GM18951 (cell line): ENCODE data around the gene DCPS.
"Not testable (repeated sequence)": the region's sequence is repeated elsewhere in the genome, so short reads cannot be mapped to it uniquely, and the experiment has no call there.

ENCODE experiments used
- POLR2A ChIP-seq: IDR thresholded peaks from 4 replicates; pipeline ENCODE4 v1.6.1; 2011; ENCODE audit warnings: mild to moderate bottlenecking; ENCODE audit not compliant: insufficient read length, insufficient read depth; ENCODE audit errors: extremely low read depth
- in situ Hi-C: fragments of 300-500 bp; cut with MboI; formaldehyde crosslinking; loops from one replicate; pipeline ENCODE4 v1.12.0; 2022; ENCODE audit warnings: low sequenced_read_pairs, mixed read lengths, inconsistent platforms; ENCODE audit not compliant: unreplicated experiment

The DCPS gene, protein sequence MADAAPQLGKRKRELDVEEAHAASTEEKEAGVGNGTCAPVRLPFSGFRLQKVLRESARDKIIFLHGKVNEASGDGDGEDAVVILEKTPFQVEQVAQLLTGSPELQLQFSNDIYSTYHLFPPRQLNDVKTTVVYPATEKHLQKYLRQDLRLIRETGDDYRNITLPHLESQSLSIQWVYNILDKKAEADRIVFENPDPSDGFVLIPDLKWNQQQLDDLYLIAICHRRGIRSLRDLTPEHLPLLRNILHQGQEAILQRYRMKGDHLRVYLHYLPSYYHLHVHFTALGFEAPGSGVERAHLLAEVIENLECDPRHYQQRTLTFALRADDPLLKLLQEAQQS

DNA sequence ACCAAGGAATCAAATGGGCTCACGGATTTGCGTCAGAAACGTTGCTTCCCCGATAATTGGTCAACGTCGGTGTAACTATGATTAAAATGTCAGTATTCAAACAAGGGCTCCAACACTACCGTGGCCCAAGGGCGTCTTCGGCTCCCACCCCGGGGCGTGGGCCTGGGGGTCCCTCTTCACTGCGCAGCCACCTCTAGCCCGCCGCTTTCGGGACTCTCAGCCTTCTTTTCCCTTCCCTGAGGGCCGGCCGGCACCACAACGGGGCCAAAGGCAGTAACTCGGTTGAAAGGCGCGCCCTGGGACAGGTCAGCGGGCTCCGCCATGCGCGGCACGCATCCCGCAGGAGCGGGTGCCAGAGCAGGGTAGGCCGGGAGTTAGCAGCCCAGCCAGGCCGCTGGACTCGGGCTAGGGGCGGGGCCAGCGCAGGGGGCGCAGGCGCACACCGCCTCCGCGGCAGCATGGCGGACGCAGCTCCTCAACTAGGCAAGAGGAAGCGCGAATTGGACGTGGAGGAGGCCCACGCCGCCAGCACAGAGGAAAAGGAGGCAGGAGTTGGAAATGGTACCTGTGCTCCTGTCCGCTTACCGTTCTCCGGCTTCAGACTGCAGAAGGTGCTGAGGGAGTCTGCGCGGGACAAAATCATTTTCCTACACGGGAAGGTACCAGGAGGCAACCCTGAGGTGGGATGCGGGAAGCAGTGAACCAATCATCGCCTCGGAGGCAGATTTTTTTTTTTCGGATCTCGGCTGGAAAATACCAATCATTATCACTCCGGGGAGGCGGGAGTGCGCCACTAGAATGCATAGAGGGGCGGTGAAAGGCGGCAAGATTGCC is at the start of gene DCPS:
TSS of gene DCPS (plus strand) at position 438 of the 834 bp plus-strand sequence. CDS start at position 459, 21 bp downstream.
- in situ Hi-C loops, result no loop called here
- TF ChIP-seq POLR2A, result peak; percentile 98

DNA sequence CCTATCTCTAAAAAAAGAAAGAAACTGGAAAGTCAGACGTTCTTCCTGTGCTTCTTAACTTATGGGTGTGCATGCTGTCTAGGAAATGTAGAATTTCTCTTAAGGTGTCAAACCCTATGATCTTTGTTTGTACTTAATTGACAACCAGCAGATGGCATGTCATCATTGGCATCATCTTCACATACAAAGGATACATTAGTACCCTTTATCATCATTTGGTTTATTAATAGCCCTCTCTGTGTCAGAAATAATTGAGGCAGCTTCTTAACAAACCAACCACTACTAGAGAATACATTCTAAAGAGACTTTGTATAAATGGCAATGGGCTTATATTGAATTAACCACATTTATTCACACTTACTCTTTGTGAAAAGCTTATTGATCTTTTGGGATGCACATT is 49.0 kb upstream of the DCPS start:
- TF ChIP-seq POLR2A, result no peak
- in situ Hi-C loops, result no loop called here

- in situ Hi-C loops, result not testable (repeated sequence)
Measured at GRCh38 chr11:126255507-126255906, 48.4 kb upstream of the DCPS start.

DNA sequence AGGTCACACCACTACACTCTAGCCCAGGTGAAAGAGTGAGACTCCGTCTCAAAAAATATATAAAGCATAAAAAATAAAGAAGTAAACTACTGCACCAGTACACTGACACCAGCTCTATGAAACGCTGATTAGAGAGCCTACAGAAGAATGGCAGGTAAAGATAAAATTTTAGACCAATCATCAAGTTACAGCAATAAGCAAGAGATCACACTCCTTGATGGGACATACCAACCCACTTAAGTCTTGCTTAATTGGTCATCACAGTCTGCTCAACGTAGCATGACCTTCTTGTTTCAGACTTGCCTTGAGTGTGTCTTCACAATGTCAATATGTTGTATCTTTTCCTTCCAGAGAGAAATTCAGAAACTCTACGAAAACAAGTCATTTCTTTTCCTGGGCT is 47.6 kb upstream of the DCPS start:
- TF ChIP-seq POLR2A, result no peak
- in situ Hi-C loops, result no loop called here

DNA sequence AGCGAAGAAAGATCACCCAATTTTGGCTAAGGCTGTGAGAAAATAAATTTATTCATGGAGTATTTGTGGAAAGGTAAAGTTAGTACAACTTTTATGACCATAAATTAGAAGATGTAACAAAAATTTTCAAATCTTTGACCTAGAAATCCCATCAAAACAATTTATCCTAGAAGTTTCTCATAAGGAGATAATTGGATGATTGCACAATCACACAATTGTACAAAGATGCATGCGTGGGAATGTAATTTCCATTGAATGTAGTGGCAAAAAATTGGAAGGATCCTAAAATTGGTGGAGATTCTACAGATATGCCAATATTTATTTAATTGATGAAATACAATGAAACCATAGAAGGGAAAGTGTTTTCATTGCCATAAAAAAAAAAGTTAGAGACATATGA is 46.7 kb upstream of the DCPS start:
- no peak for TF ChIP-seq POLR2A
- in situ Hi-C loops, result no loop called here

- in situ Hi-C loops, result no loop called here
- no peak for TF ChIP-seq POLR2A
Measured at GRCh38 chr11:126257764-126258163, 46.1 kb upstream of the DCPS start.

DNA sequence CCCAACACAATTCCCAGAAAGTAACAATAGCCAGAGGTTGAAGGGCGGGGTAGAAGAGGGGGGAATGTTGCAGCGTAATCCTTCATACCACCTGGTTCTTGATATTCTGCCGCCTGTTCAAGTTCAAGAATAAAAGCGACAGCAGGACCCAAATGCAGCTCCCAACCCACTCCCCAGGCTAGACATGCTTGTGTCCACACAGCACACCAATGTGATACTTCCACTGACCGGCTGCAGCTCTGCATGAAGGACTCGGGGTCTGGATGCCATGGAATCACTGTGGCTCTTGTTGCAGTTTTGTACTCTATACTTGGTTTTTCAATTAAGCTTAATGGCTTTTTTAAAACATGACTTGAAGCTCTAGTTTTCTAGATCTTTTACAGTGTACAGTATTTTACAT is 41.6 kb upstream of the DCPS start:
- peak; percentile 21 for TF ChIP-seq POLR2A
- in situ Hi-C loops, result no loop called here

GRCh38 chr11:126263489-126263888 is 40.4 kb upstream of the DCPS start:
- in situ Hi-C loops, result no loop called here
- TF ChIP-seq POLR2A, result no peak

- TF ChIP-seq POLR2A, result no peak
- in situ Hi-C loops, result no loop called here
Measured at GRCh38 chr11:126265811-126266210, 38.0 kb upstream of the DCPS start.

DNA sequence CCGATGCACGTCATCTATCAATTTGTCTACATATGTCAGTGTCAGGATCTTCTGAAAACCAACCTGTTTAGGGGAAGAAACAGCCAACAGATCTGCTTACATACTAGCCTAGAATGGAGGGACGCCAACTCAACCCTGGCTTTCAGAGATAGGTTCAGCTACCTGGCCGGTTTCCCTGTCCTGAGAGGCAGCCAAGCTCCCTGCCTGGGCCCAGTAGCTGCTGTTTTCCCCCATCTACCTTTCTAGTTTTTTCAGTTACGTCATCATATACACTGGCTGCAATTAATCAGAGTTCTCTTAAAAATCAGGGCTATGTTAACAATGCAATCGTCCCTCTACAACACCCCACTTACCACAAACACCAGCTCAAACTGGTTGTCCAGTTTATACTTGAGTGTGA is 36.2 kb upstream of the DCPS start:
- in situ Hi-C loops, result no loop called here
- no peak for TF ChIP-seq POLR2A

GRCh38 chr11:126268361-126268707 is 35.5 kb upstream of the DCPS start:
- no peak for TF ChIP-seq POLR2A
- in situ Hi-C loops, result no loop called here

- in situ Hi-C loops, result no loop called here
- peak; percentile 88 for TF ChIP-seq POLR2A
Measured at GRCh38 chr11:126268708-126269579, 34.9 kb upstream of the DCPS start, which contains the start of the genes FOXRED1 and SRPRA. FOXRED1 (plus strand) TSS chr11:126269154; CDS start chr11:126269207, 53 bp downstream. SRPRA (minus strand) TSS chr11:126268895; CDS start chr11:126268804, 91 bp downstream.

- no peak for TF ChIP-seq POLR2A
- in situ Hi-C loops, result no loop called here
Measured at GRCh38 chr11:126277322-126277721, 26.5 kb upstream of the DCPS start.
